SK-N-SH (cell line): ENCODE data around the gene SMU1. TPM values are rescaled to one million over a fixed set of nuclear protein-coding genes. Genes with fewer than 3 reads are reported as not detected.

Source experiments
- CTCF ChIA-PET: fragments of 300-600, 350-600 bp; formaldehyde crosslinking; extraction: SDS; loops from one replicate; lab custom pipeline; 2021; lab: Yijun Ruan, JAX
- POLR2A ChIA-PET: fragments of 350-600 bp; sonication (Branson Sonifier 250); formaldehyde crosslinking; extraction: SDS; loops from one replicate; lab custom pipeline; 2020; ENCODE audit warnings: antibody characterized with exemption, inconsistent platforms; lab: Yijun Ruan, JAX
- DNase-seq: peaks from one replicate; pipeline ENCODE4 v3.0.0; 2012
- H2AFZ ChIP-seq: fragments of 200-600 bp; sonication (generic); 2 replicates; pipeline ENCODE4 v1.8.1; 2016; ENCODE audit warnings: antibody characterized with exemption, mild to moderate bottlenecking, low read depth
- H3F3A ChIP-seq: fragments of 200-600 bp; sonication (generic); replicated peaks from 2 replicates; pipeline ENCODE3; 2016; ENCODE audit warnings: antibody characterized with exemption, mild to moderate bottlenecking; ENCODE audit not compliant: insufficient read depth
- H3K27ac ChIP-seq, 2 experiments: fragments of 200-500 bp in 1 of 2; fragments of 200-600 bp in 1 of 2; sonication (Bioruptor generic) in 1 of 2; sonication (generic), shearing (Covaris generic) in 1 of 2; 2 replicates each; pipeline versions ENCODE4 v1.5.1 to v1.6.1; 2014 to 2016; ENCODE audit warnings: low read depth in 2 of 2, inconsistent platforms in 1 of 2, low read length in 1 of 2, mild to moderate bottlenecking in 1 of 2, mixed read lengths in 1 of 2
- H3K27me3 ChIP-seq: fragments of 200-600 bp; sonication (generic), shearing (Covaris generic); 2 replicates; pipeline ENCODE4 v1.6.1; 2016; ENCODE audit warnings: mixed run types; ENCODE audit not compliant: insufficient read depth
- H3K36me3 ChIP-seq, 2 experiments: fragments of 200-500 bp in 1 of 2; fragments of 200-600 bp in 1 of 2; sonication (Bioruptor generic) in 1 of 2; sonication (generic) in 1 of 2; replicated peaks in 1 of 2; 2 replicates each; pipeline versions ENCODE3 to v1.5.1; 2014 to 2016; ENCODE audit warnings: low read length in 1 of 2, mild to moderate bottlenecking in 1 of 2; ENCODE audit not compliant: insufficient read depth in 2 of 2, control insufficient read depth in 1 of 2
- H3K4me1 ChIP-seq, 2 experiments: fragments of 200-500 bp in 1 of 2; fragments of 200-600 bp in 1 of 2; sonication (Bioruptor generic) in 1 of 2; sonication (generic), shearing (Covaris generic) in 1 of 2; 2 replicates each; pipeline versions ENCODE4 v1.5.1 to v1.6.1; 2014 to 2016; ENCODE audit warnings: low read depth in 1 of 2, low read length in 1 of 2, mixed run types in 1 of 2; ENCODE audit not compliant: insufficient read depth in 2 of 2, control insufficient read depth in 1 of 2
- H3K4me2 ChIP-seq: fragments of 200-600 bp; sonication (generic), shearing (Covaris generic); 2 replicates; pipeline ENCODE4 v1.6.1; 2017; ENCODE audit warnings: mixed run types
- H3K4me3 ChIP-seq, 2 experiments: fragments of 200-500 bp in 1 of 2; fragments of 200-600 bp in 1 of 2; sonication (Bioruptor generic) in 1 of 2; sonication (generic), shearing (Covaris generic) in 1 of 2; 2 replicates each; pipeline versions ENCODE4 v1.5.1 to v1.8.1; 2014 to 2016; ENCODE audit warnings: low read depth in 2 of 2, inconsistent platforms in 1 of 2, low read length in 1 of 2, mild to moderate bottlenecking in 1 of 2, mixed read lengths in 1 of 2, moderate library complexity in 1 of 2
- H3K79me2 ChIP-seq: fragments of 200-600 bp; sonication (generic); 2 replicates; pipeline ENCODE4 v1.8.1; 2017; ENCODE audit warnings: mild to moderate bottlenecking; ENCODE audit not compliant: insufficient read depth
- H3K9ac ChIP-seq: fragments of 200-600 bp; sonication (generic); 2 replicates; pipeline ENCODE4 v1.6.1; 2017; ENCODE audit warnings: mixed run types
- H3K9me2 ChIP-seq: fragments of 200-600 bp; sonication (generic); 2 replicates; pipeline ENCODE4 v1.6.1; 2017; ENCODE audit warnings: mixed run types
- H3K9me3 ChIP-seq: fragments of 200-600 bp; sonication (generic); 2 replicates; pipeline ENCODE4 v1.6.1; 2017; ENCODE audit warnings: mixed run types, mild to moderate bottlenecking, moderate library complexity
- H4K20me1 ChIP-seq: fragments of 200-600 bp; sonication (generic); 2 replicates; pipeline ENCODE4 v1.6.1; 2017; ENCODE audit warnings: mild to moderate bottlenecking, mixed run types; ENCODE audit not compliant: insufficient read depth
- ELF1 ChIP-seq: IDR thresholded peaks from 2 replicates; pipeline ENCODE4 v1.4.0; 2012
- FOSL2 ChIP-seq: IDR thresholded peaks from 2 replicates; pipeline ENCODE4 v1.4.0; 2012; ENCODE audit warnings: low read depth, mild to moderate bottlenecking, moderate library complexity, borderline replicate concordance
- FOXJ3 ChIP-seq: sonication (generic); formaldehyde crosslinking; IDR thresholded peaks from 2 replicates; pipeline ENCODE4 v1.5.1; 2020; ENCODE audit warnings: mild to moderate bottlenecking, missing genetic modification reagents
- GABPA ChIP-seq: IDR thresholded peaks from 2 replicates; pipeline ENCODE4 v1.4.0; 2012; ENCODE audit warnings: low read depth, mild to moderate bottlenecking
- JUND ChIP-seq: IDR thresholded peaks from 2 replicates; pipeline ENCODE4 v1.4.0; 2012
- MXI1 ChIP-seq: IDR thresholded peaks from 2 replicates; pipeline ENCODE4 v1.6.1; 2012; ENCODE audit warnings: mild to moderate bottlenecking, low read depth, low read length, improper control_type of control experiment
- RCOR1 ChIP-seq: fragments of 150-350 bp; IDR thresholded peaks from 2 replicates; pipeline ENCODE4 v1.6.1; 2017; ENCODE audit warnings: antibody characterized with exemption, low read length
- RFX5 ChIP-seq: IDR thresholded peaks from 2 replicates; pipeline ENCODE4 v1.6.1; 2012; ENCODE audit warnings: mild to moderate bottlenecking, improper control_type of control experiment, low read length
- RXRA ChIP-seq: IDR thresholded peaks from 2 replicates; pipeline ENCODE4 v1.4.0; 2012; ENCODE audit warnings: low read depth, mild to moderate bottlenecking, borderline replicate concordance
- SIN3A ChIP-seq: IDR thresholded peaks from 2 replicates; pipeline ENCODE4 v1.6.1; 2012; ENCODE audit warnings: low read depth, mild to moderate bottlenecking, low read length, moderate library complexity, borderline replicate concordance
- TCF12 ChIP-seq: IDR thresholded peaks from 2 replicates; pipeline ENCODE4 v1.4.0; 2012
- WGBS: methylation state at CpG from one replicate; pipeline ENCODE4 v1.1.6; 2017; ENCODE audit warnings: low lambda C conversion rate; 5-methylcytosine and 5-hydroxymethylcytosine counted together
- polyA plus RNA-seq, 3 experiments: library from polyadenylated mRNA; depleted of rRNA; stranded (reverse); fragments of >200 nt; gene quantifications; 2 replicates each; pipeline ENCODE4 v1.2.3, GENCODE V29; 2012
- TF ChIP-seq, protein P1 (sequence below): IDR thresholded peaks from 2 replicates; pipeline ENCODE4 v1.4.0; 2012; ENCODE audit warnings: low read depth, borderline replicate concordance
- TF ChIP-seq, protein P2 (sequence below): IDR thresholded peaks from 2 replicates; pipeline ENCODE4 v1.4.0; 2012; ENCODE audit warnings: low read depth, borderline replicate concordance
- TF ChIP-seq, protein P3 (sequence below): IDR thresholded peaks from 2 replicates; pipeline ENCODE4; 2012
- TF ChIP-seq, protein P4 (sequence below): fragments of 150-350 bp; IDR thresholded peaks from 2 replicates; pipeline ENCODE4 v1.6.1; 2017; ENCODE audit warnings: antibody characterized with exemption, low read length, low read depth, borderline replicate concordance
- TF ChIP-seq, protein P5 (sequence below): IDR thresholded peaks from 2 replicates; pipeline ENCODE4 v1.4.0; 2012; ENCODE audit warnings: low read depth

The SMU1 gene
- polyA plus RNA-seq, 1 of the 3 experiments (the other 2 are of a cell fraction) = 9.8 TPM

DNA sequence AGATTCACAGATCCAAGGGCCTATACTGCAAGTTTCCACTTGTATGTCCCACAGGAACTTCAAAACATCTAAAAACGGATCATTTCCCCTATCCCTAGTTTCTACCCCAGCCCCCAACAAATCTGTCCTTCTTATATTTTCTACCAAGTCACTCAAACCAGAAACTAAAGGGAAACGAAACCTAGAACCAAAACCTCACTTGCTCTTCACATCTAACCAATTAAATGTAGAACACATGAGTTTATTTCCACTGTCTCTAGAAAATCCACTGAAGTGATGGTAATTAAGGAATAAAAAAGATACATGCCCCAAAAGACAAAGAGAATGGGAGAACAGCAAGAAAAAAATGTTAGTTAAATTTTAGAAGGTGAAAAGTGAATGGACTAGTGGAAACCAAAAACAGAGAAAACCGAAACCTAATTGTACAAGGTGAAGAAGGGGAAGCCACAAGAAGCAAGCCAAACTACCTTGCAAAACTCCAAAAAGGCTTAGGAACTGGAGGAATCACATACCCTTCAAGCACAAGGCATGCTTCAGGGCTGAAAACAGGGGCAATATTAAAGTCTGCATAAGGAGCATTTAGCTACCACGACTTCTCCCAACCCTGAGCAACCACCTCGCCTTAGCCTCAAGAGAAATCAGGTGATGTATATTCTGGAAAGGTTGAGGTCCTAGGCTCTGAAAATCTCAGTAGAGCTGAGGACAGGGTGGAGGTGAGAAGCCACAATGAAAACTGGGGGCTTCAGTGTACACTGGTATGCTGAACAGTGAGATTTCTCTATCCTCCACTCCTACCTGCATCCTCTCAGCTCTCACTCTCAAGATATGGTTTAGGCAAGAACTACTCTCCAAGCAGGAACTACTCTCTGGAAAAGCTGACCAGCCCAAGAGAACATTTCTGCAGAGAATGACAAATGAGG, 11.1 kb downstream of the SMU1 start:
- peaks cover 18% of the 10 kb centered on the region for H3K79me2 ChIP-seq
- peaks cover 10% of the 10 kb centered on the region for H3F3A ChIP-seq
- peaks cover 71 to 82% of the 10 kb centered on the region in 2 experiments for H3K36me3 ChIP-seq
- no peak overlapping the region for H3K27ac ChIP-seq
- DNase-seq = no peak
- H2AFZ ChIP-seq = no peak overlapping the region
- H4K20me1 ChIP-seq = 0 out of 2 replicates have a peak, but pooled peaks cover 6% of the 10 kb centered on the region
- no peak overlapping the region for H3K9ac ChIP-seq
- no peak overlapping the region for H3K4me3 ChIP-seq
- H3K4me1 ChIP-seq = no peaks in the 10 kb centered on the region
- WGBS = 89% methylated on average over 5 of the region's 5 CpGs
- no peak for TF ChIP-seq TCF12
- no peak for TF ChIP-seq SIN3A
- no peak for TF ChIP-seq ELF1
- no peak for TF ChIP-seq RFX5
- TF ChIP-seq, protein P1, sequence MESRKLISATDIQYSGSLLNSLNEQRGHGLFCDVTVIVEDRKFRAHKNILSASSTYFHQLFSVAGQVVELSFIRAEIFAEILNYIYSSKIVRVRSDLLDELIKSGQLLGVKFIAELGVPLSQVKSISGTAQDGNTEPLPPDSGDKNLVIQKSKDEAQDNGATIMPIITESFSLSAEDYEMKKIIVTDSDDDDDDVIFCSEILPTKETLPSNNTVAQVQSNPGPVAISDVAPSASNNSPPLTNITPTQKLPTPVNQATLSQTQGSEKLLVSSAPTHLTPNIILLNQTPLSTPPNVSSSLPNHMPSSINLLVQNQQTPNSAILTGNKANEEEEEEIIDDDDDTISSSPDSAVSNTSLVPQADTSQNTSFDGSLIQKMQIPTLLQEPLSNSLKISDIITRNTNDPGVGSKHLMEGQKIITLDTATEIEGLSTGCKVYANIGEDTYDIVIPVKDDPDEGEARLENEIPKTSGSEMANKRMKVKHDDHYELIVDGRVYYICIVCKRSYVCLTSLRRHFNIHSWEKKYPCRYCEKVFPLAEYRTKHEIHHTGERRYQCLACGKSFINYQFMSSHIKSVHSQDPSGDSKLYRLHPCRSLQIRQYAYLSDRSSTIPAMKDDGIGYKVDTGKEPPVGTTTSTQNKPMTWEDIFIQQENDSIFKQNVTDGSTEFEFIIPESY = no peak
- TF ChIP-seq, protein P2, sequence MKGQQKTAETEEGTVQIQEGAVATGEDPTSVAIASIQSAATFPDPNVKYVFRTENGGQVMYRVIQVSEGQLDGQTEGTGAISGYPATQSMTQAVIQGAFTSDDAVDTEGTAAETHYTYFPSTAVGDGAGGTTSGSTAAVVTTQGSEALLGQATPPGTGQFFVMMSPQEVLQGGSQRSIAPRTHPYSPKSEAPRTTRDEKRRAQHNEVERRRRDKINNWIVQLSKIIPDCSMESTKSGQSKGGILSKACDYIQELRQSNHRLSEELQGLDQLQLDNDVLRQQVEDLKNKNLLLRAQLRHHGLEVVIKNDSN = no peak
- TF ChIP-seq FOXJ3 (CRISPR knock-in tag) = no peak
- TF ChIP-seq, protein P3, sequence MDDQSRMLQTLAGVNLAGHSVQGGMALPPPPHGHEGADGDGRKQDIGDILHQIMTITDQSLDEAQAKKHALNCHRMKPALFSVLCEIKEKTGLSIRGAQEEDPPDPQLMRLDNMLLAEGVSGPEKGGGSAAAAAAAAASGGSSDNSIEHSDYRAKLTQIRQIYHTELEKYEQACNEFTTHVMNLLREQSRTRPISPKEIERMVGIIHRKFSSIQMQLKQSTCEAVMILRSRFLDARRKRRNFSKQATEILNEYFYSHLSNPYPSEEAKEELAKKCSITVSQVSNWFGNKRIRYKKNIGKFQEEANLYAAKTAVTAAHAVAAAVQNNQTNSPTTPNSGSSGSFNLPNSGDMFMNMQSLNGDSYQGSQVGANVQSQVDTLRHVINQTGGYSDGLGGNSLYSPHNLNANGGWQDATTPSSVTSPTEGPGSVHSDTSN = no peak
- TF ChIP-seq FOSL2 = no peak
- no peak for TF ChIP-seq GABPA
- no peak for TF ChIP-seq MXI1
- TF ChIP-seq JUND = no peak
- TF ChIP-seq, protein P4, sequence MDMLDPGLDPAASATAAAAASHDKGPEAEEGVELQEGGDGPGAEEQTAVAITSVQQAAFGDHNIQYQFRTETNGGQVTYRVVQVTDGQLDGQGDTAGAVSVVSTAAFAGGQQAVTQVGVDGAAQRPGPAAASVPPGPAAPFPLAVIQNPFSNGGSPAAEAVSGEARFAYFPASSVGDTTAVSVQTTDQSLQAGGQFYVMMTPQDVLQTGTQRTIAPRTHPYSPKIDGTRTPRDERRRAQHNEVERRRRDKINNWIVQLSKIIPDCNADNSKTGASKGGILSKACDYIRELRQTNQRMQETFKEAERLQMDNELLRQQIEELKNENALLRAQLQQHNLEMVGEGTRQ = no peak
- TF ChIP-seq RCOR1 = no peak
- TF ChIP-seq, protein P5, sequence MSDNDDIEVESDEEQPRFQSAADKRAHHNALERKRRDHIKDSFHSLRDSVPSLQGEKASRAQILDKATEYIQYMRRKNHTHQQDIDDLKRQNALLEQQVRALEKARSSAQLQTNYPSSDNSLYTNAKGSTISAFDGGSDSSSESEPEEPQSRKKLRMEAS = no peak
- TF ChIP-seq RXRA = no peak
- POLR2A ChIA-PET = no interaction called here
- H3K4me2 ChIP-seq = no peak overlapping the region
- no peaks in the 10 kb centered on the region for H3K9me3 ChIP-seq
- H3K9me2 ChIP-seq = no peaks in the 10 kb centered on the region
- H3K27me3 ChIP-seq = no peaks in the 10 kb centered on the region
- CTCF ChIA-PET = interaction anchor here (1.9 kb wide), 1 partner anchor 21 kb away, joined by 6 read pairs; no protein-coding TSS in a partner anchor
